A673 (cell line): Measurements from ENCODE around the gene PIGK.

ENCODE experiments used
- CTCF ChIP-seq: fragments of 300-800, 200-600 bp; sonication (generic); conservative IDR thresholded peaks from 2 replicates; pipeline ENCODE4 v1.5.1; 2017; ENCODE audit warnings: low read depth, mild to moderate bottlenecking, antibody characterized with exemption, low read length, moderate library complexity, mixed read lengths
- EZH2 ChIP-seq: fragments of 200-600 bp; sonication (generic); IDR thresholded peaks from 2 replicates; pipeline ENCODE4 v1.6.1; 2017; ENCODE audit warnings: borderline replicate concordance, low read depth, mild to moderate bottlenecking, mixed read lengths, antibody characterized with exemption, low read length; ENCODE audit not compliant: poor library complexity, severe bottlenecking

GRCh38 chr1:77126307-77126706, 92.9 kb downstream of the PIGK start:
- TF ChIP-seq CTCF (peak; percentile 67), EZH2 (no peak)
